IMR-90 (cell line): ENCODE data around the gene EIF4G3. TPM values are rescaled to one million over a fixed set of nuclear protein-coding genes. Genes with fewer than 3 reads are reported as not detected.

Experiments
- ATAC-seq: fragments of 200-7000 bp; cut with Tn5 transposase; 2 replicates; pipeline ENCODE4 v1.9.1; 2020; ENCODE audit warnings: low read depth, mild to moderate bottlenecking, moderate library complexity
- BruUV-seq: library from RNA; stranded (reverse); fragments of 400-500 nt; replicated peaks from 2 replicates; lab custom pipeline; 2021; lab: Mats Ljungman, UMichigan
- CTCF ChIA-PET: fragments of 300-600 bp; formaldehyde crosslinking; extraction: SDS; loops from one replicate; lab custom pipeline; 2021; ENCODE audit warnings: antibody characterized with exemption; lab: Yijun Ruan, JAX
- POLR2A ChIA-PET: fragments of 300-600 bp; sonication (Branson Sonifier 250); formaldehyde crosslinking; loops from one replicate; lab custom pipeline; 2022; ENCODE audit warnings: antibody characterized with exemption; ENCODE audit not compliant: unreplicated experiment; lab: Charles Lee
- DNase-seq: peaks from one replicate; pipeline ENCODE4 v3.0.0; 2013
- H2AFZ ChIP-seq: replicated peaks from 2 replicates; pipeline ENCODE3; 2013; ENCODE audit warnings: low read length, mild to moderate bottlenecking; ENCODE audit not compliant: poor library complexity
- H2AK5ac ChIP-seq: 2 replicates; pipeline ENCODE4 v1.6.1; 2013; ENCODE audit warnings: low read depth, low read length, inconsistent platforms
- H2AK9ac ChIP-seq: replicated peaks from 2 replicates; pipeline ENCODE3; 2013; ENCODE audit warnings: mild to moderate bottlenecking, low read depth, low read length, moderate library complexity; ENCODE audit not compliant: poor library complexity
- H2BK120ac ChIP-seq: 2 replicates; pipeline ENCODE4 v1.6.1; 2013; ENCODE audit warnings: low read depth, low read length, inconsistent platforms
- H2BK15ac ChIP-seq: 3 replicates; pipeline ENCODE4 v1.6.1; 2013; ENCODE audit warnings: low read depth, low read length, inconsistent platforms
- H2BK20ac ChIP-seq: 2 replicates; pipeline ENCODE4 v1.6.1; 2013; ENCODE audit warnings: low read depth, mild to moderate bottlenecking, inconsistent platforms, low read length, moderate library complexity
- H2BK5ac ChIP-seq: 2 replicates; pipeline ENCODE4 v1.6.1; 2013; ENCODE audit warnings: mild to moderate bottlenecking, low read depth, low read length, inconsistent platforms; ENCODE audit not compliant: poor library complexity, severe bottlenecking
- H3K14ac ChIP-seq: replicated peaks from 2 replicates; pipeline ENCODE4 v1.6.1; 2013; ENCODE audit warnings: low read depth, low read length, inconsistent platforms
- H3K18ac ChIP-seq: 2 replicates; pipeline ENCODE4 v1.6.1; 2013; ENCODE audit warnings: low read depth, low read length, control low read depth
- H3K23ac ChIP-seq: 2 replicates; pipeline ENCODE4 v1.6.1; 2013; ENCODE audit warnings: low read depth, low read length, inconsistent platforms
- H3K27ac ChIP-seq: 2 replicates; pipeline ENCODE4 v1.5.1; 2013; ENCODE audit warnings: mild to moderate bottlenecking, control low read depth, low read length; ENCODE audit not compliant: insufficient read depth
- H3K27me3 ChIP-seq: 2 replicates; pipeline ENCODE4 v1.6.1; 2013; ENCODE audit warnings: low read length; ENCODE audit not compliant: control insufficient read depth, insufficient read depth
- H3K36me3 ChIP-seq: 2 replicates; pipeline ENCODE4 v1.6.1; 2013; ENCODE audit warnings: low read length, mixed read lengths; ENCODE audit not compliant: control insufficient read depth, insufficient read depth
- H3K4ac ChIP-seq: 2 replicates; pipeline ENCODE4 v1.6.1; 2013; ENCODE audit warnings: low read depth, low read length, inconsistent platforms
- H3K4me1 ChIP-seq: 2 replicates; pipeline ENCODE4 v1.6.1; 2013; ENCODE audit warnings: low read length, mixed read lengths; ENCODE audit not compliant: control insufficient read depth, insufficient read depth
- H3K4me2 ChIP-seq: 2 replicates; pipeline ENCODE4 v1.6.1; 2013; ENCODE audit warnings: low read depth, mild to moderate bottlenecking, control low read depth, low read length, moderate library complexity
- H3K4me3 ChIP-seq: 2 replicates; pipeline ENCODE4 v1.5.1; 2013; ENCODE audit warnings: low read depth, mild to moderate bottlenecking, control low read depth, low read length, moderate library complexity; ENCODE audit not compliant: insufficient read depth
- H3K56ac ChIP-seq: 2 replicates; pipeline ENCODE4 v1.6.1; 2013; ENCODE audit warnings: low read length, inconsistent platforms; ENCODE audit not compliant: insufficient read depth; ENCODE audit errors: extremely low read depth
- H3K79me1 ChIP-seq, 2 experiments: 2 replicates each; pipeline ENCODE4 v1.6.1; 2013; ENCODE audit warnings: low read length in 2 of 2, inconsistent platforms in 1 of 2, low read depth in 1 of 2
- H3K9ac ChIP-seq: 2 replicates; pipeline ENCODE4 v1.6.1; 2013; ENCODE audit warnings: low read depth, low read length, control low read depth
- H3K9me1 ChIP-seq: 2 replicates; pipeline ENCODE4 v1.6.1; 2013; ENCODE audit warnings: low read length, inconsistent platforms; ENCODE audit not compliant: insufficient read depth
- H3K9me3 ChIP-seq: 2 replicates; pipeline ENCODE4 v1.6.1; 2013; ENCODE audit warnings: low read length; ENCODE audit not compliant: control insufficient read depth, insufficient read depth
- H4K20me1 ChIP-seq: 2 replicates; pipeline ENCODE4 v1.6.1; 2013; ENCODE audit warnings: low read length, inconsistent platforms; ENCODE audit not compliant: insufficient read depth
- H4K5ac ChIP-seq: 2 replicates; pipeline ENCODE4 v1.6.1; 2013; ENCODE audit warnings: mild to moderate bottlenecking, low read depth, low read length, control low read depth
- H4K8ac ChIP-seq, 2 experiments: 2 replicates each; pipeline ENCODE4 v1.6.1; 2013; ENCODE audit warnings: low read depth in 2 of 2, low read length in 2 of 2, control low read depth in 1 of 2, inconsistent platforms in 1 of 2
- H4K91ac ChIP-seq: 2 replicates; pipeline ENCODE4 v1.6.1; 2013; ENCODE audit warnings: low read depth, low read length, inconsistent platforms; ENCODE audit not compliant: insufficient read depth
- BHLHE40 ChIP-seq: fragments of 150-350 bp; IDR thresholded peaks from 2 replicates; pipeline ENCODE4 v1.6.1; 2016; ENCODE audit warnings: mild to moderate bottlenecking, low read depth, low read length
- CEBPB ChIP-seq: IDR thresholded peaks from 2 replicates; pipeline ENCODE4 v1.6.1; 2012; ENCODE audit warnings: low read depth, low read length, improper control_type of control experiment
- CHD1 ChIP-seq: IDR thresholded peaks from 2 replicates; pipeline ENCODE4 v1.6.1; 2012; ENCODE audit warnings: low read depth, low read length, improper control_type of control experiment
- FOS ChIP-seq: fragments of 150-350 bp; IDR thresholded peaks from 2 replicates; pipeline ENCODE4 v1.6.1; 2016; ENCODE audit warnings: low read depth, low read length
- MAFK ChIP-seq: IDR thresholded peaks from 2 replicates; pipeline ENCODE4 v1.6.1; 2012; ENCODE audit warnings: low read depth, low read length, improper control_type of control experiment
- MAZ ChIP-seq: IDR thresholded peaks from 2 replicates; pipeline ENCODE4 v1.6.1; 2012; ENCODE audit warnings: low read depth, mild to moderate bottlenecking, low read length, improper control_type of control experiment, moderate library complexity, borderline replicate concordance
- MXI1 ChIP-seq: IDR thresholded peaks from 2 replicates; pipeline ENCODE4 v1.6.1; 2012; ENCODE audit warnings: low read depth, mild to moderate bottlenecking, low read length, moderate library complexity, borderline replicate concordance
- NFE2L2 ChIP-seq: fragments of 150-350 bp; IDR thresholded peaks from 2 replicates; pipeline ENCODE4 v1.6.1; 2016; ENCODE audit warnings: low read depth, mild to moderate bottlenecking, low read length
- POLR2A ChIP-seq: IDR thresholded peaks from 2 replicates; pipeline ENCODE4 v1.6.1; 2012; ENCODE audit warnings: mild to moderate bottlenecking, low read depth, low read length
- RAD21 ChIP-seq: IDR thresholded peaks from 2 replicates; pipeline ENCODE4 v1.6.1; 2012; ENCODE audit warnings: low read length, improper control_type of control experiment
- RCOR1 ChIP-seq: IDR thresholded peaks from 2 replicates; pipeline ENCODE4 v1.6.1; 2012; ENCODE audit warnings: mild to moderate bottlenecking, low read length, improper control_type of control experiment; ENCODE audit not compliant: insufficient replicate concordance
- RFX5 ChIP-seq: IDR thresholded peaks from 2 replicates; pipeline ENCODE4 v1.8.0; 2012; ENCODE audit warnings: low read depth, mild to moderate bottlenecking, low read length, moderate library complexity
- SMC3 ChIP-seq: fragments of 150-350 bp; IDR thresholded peaks from 2 replicates; pipeline ENCODE4 v1.6.1; 2016; ENCODE audit warnings: low read depth, mild to moderate bottlenecking, antibody characterized with exemption, low read length, moderate library complexity
- WGBS, 2 experiments: methylation state at CpG; one replicate each; pipeline versions ENCODE4 v1.1.5 to v1.1.7; 2013; ENCODE audit warnings: missing lambda C conversion rate in 2 of 2; ENCODE audit not compliant: insufficient read length in 1 of 2; ENCODE audit errors: extremely low coverage in 2 of 2; 5-methylcytosine and 5-hydroxymethylcytosine counted together
- dilution Hi-C: fragments of 300-500 bp; cut with HindIII; formaldehyde crosslinking; loops from one replicate; pipeline ENCODE4 v1.14.3; 2018; ENCODE audit warnings: low sequenced_read_pairs; ENCODE audit not compliant: unreplicated experiment
- in situ Hi-C: fragments of 300-500 bp; cut with MboI; formaldehyde crosslinking; loops from 3 replicates; pipeline ENCODE4 v1.14.3; 2019; ENCODE audit warnings: low sequenced_read_pairs, inconsistent platforms, mixed read lengths
- intact Hi-C: fragments of 100-400 bp; cut with micrococcal nuclease; formaldehyde crosslinking; loops from 2 replicates; pipeline ENCODE4 v1.10.0; 2022
- polyA plus RNA-seq, 3 experiments: library from polyadenylated mRNA; depleted of rRNA; stranded (reverse); fragments of >200 nt; gene quantifications; 2 replicates each; pipeline ENCODE4 v1.2.3, GENCODE V29; 2012; ENCODE audit warnings: low replicate concordance in 1 of 3
- total RNA-seq: library from RNA; depleted of rRNA; stranded (reverse); fragments of >200 nt; gene quantifications from 2 replicates; pipeline ENCODE4 v1.2.3, GENCODE V29; 2012
- TF ChIP-seq, protein P1 (sequence below): fragments of 150-350 bp; IDR thresholded peaks from 2 replicates; pipeline ENCODE4 v1.6.1; 2016; ENCODE audit warnings: low read depth, mild to moderate bottlenecking, low read length, moderate library complexity, borderline replicate concordance
- TF ChIP-seq, protein P2 (sequence below): fragments of 150-350 bp; IDR thresholded peaks from 2 replicates; pipeline ENCODE4 v1.6.1; 2017; ENCODE audit warnings: mild to moderate bottlenecking, antibody characterized with exemption, low read length, low read depth
- TF ChIP-seq, protein P3 (sequence below): conservative IDR thresholded peaks from 2 replicates; pipeline ENCODE4 v1.5.1; 2012; ENCODE audit warnings: mild to moderate bottlenecking, low read depth, low read length, improper control_type of control experiment

EIF4G3 gene
- total and polyA plus RNA-seq, 2 of the 4 experiments (the other 2 are of a cell fraction) = 25.8 to 49.2 TPM

DNA sequence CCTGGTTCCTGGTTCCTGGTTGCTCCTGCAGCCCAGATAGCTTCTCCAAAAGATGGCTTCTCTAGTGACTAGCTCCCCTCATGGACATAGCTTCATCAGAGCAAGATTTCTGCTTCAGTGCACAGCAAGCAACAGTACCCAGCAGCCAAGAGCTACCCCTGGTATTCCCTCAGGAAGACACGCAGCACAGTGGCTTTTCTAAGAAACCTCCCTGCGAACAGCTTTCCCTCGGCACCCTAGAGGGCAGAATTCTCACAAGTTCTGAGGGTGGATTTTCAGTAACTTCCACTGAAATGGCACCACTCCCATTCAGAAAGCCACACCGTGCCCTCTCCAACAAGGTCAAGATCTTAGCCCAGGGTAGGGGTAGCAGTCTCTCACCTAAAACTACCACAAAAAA lies 128.2 kb downstream of the EIF4G3 start:
- Histone ChIP-seq H3K36me3 (peaks cover 10% of the 10 kb centered on the region; the same call in 1 of the 2 replicates), H3K9me3 (no peaks in the 10 kb centered on the region), H2BK20ac (no peak overlapping the region), H3K56ac (no peak overlapping the region), H2BK5ac (no peak overlapping the region), H4K20me1 (peaks cover 40% of the 10 kb centered on the region), H3K4me3 (no peak overlapping the region), H2BK15ac (no peak overlapping the region), H2AFZ (no peak overlapping the region), H3K23ac (no peak overlapping the region), H3K4ac (no peak overlapping the region), H3K9ac (no peak overlapping the region), H2BK120ac (no peak overlapping the region), H2AK5ac (no peak overlapping the region), H4K91ac (no peak overlapping the region), H4K5ac (no peak overlapping the region), H3K79me1 (peaks cover 15 to 52% of the 10 kb centered on the region in 2 experiments), H3K9me1 (peaks cover 2% of the 10 kb centered on the region; the same call in 1 of the 2 replicates), H3K14ac (no peak overlapping the region), H3K27me3 (no peaks in the 10 kb centered on the region), H3K27ac (no peak overlapping the region), H3K4me1 (peaks cover 3% of the 10 kb centered on the region), H3K4me2 (no peak overlapping the region), H4K8ac (no peak overlapping the region), H3K18ac (no peak overlapping the region), H2AK9ac (no peak overlapping the region)
- intact Hi-C loops = no loop called here
- CTCF ChIA-PET = no interaction called here
- BruUV-seq = no TSS peak
- TF ChIP-seq, protein P1, sequence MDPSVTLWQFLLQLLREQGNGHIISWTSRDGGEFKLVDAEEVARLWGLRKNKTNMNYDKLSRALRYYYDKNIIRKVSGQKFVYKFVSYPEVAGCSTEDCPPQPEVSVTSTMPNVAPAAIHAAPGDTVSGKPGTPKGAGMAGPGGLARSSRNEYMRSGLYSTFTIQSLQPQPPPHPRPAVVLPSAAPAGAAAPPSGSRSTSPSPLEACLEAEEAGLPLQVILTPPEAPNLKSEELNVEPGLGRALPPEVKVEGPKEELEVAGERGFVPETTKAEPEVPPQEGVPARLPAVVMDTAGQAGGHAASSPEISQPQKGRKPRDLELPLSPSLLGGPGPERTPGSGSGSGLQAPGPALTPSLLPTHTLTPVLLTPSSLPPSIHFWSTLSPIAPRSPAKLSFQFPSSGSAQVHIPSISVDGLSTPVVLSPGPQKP = no peak
- TF ChIP-seq MAFK = no peak
- no peak for TF ChIP-seq RCOR1
- TF ChIP-seq, protein P2, sequence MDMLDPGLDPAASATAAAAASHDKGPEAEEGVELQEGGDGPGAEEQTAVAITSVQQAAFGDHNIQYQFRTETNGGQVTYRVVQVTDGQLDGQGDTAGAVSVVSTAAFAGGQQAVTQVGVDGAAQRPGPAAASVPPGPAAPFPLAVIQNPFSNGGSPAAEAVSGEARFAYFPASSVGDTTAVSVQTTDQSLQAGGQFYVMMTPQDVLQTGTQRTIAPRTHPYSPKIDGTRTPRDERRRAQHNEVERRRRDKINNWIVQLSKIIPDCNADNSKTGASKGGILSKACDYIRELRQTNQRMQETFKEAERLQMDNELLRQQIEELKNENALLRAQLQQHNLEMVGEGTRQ = no peak
- no peak for TF ChIP-seq FOS
- TF ChIP-seq, protein P3, sequence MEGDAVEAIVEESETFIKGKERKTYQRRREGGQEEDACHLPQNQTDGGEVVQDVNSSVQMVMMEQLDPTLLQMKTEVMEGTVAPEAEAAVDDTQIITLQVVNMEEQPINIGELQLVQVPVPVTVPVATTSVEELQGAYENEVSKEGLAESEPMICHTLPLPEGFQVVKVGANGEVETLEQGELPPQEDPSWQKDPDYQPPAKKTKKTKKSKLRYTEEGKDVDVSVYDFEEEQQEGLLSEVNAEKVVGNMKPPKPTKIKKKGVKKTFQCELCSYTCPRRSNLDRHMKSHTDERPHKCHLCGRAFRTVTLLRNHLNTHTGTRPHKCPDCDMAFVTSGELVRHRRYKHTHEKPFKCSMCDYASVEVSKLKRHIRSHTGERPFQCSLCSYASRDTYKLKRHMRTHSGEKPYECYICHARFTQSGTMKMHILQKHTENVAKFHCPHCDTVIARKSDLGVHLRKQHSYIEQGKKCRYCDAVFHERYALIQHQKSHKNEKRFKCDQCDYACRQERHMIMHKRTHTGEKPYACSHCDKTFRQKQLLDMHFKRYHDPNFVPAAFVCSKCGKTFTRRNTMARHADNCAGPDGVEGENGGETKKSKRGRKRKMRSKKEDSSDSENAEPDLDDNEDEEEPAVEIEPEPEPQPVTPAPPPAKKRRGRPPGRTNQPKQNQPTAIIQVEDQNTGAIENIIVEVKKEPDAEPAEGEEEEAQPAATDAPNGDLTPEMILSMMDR = no peak
- TF ChIP-seq RAD21 = no peak
- no peak for TF ChIP-seq SMC3
- TF ChIP-seq MAZ = no peak
- TF ChIP-seq NFE2L2 = no peak
- TF ChIP-seq MXI1 = no peak
- no peak for TF ChIP-seq POLR2A
- TF ChIP-seq CEBPB = no peak
- no peak for TF ChIP-seq RFX5
- no peak for TF ChIP-seq BHLHE40
- no peak for TF ChIP-seq CHD1
- DNase-seq (no peak), ATAC-seq (no peak)
- dilution Hi-C loops = no loop called here
- POLR2A ChIA-PET = no interaction called here
- in situ Hi-C loops = no loop called here
- WGBS, 2 experiments = no CpG with 5 or more reads among the region's 4 CpGs
